OCI-LY3 (cell line): ENCODE results near the gene USP4.

Source experiments
- EZH2phosphoT487 ChIP-seq: fragments of 200-600 bp; shearing (Covaris generic); IDR thresholded peaks from 2 replicates; pipeline ENCODE4 v1.6.1; 2018; ENCODE audit warnings: antibody characterized with exemption, mixed run types, low read depth
- TF ChIP-seq, protein P1 (sequence below): fragments of 200-600, 300-600 bp; sonication (generic); IDR thresholded peaks from 2 replicates; pipeline ENCODE4 v1.5.1; 2014; ENCODE audit warnings: antibody characterized with exemption, low read length, low read depth

DNA sequence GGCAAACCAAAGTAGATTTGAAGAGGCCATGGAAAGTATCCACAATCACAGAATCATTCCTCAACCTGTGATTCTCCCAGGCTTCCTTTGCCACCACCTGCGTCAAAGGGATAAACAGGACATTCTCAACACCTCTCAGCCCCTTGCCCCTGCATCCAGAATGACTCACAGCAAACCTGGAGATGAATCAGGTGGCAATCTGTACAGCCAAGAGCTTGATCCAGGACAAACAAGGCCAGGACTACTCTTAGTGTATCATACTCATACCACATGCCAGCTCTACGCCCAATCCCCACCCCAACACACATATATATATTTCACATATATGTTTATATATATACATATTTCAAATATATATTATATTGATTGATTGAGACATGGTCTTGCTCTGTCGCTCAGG lies 39.3 kb downstream of the USP4 start:
- TF ChIP-seq, protein P1, sequence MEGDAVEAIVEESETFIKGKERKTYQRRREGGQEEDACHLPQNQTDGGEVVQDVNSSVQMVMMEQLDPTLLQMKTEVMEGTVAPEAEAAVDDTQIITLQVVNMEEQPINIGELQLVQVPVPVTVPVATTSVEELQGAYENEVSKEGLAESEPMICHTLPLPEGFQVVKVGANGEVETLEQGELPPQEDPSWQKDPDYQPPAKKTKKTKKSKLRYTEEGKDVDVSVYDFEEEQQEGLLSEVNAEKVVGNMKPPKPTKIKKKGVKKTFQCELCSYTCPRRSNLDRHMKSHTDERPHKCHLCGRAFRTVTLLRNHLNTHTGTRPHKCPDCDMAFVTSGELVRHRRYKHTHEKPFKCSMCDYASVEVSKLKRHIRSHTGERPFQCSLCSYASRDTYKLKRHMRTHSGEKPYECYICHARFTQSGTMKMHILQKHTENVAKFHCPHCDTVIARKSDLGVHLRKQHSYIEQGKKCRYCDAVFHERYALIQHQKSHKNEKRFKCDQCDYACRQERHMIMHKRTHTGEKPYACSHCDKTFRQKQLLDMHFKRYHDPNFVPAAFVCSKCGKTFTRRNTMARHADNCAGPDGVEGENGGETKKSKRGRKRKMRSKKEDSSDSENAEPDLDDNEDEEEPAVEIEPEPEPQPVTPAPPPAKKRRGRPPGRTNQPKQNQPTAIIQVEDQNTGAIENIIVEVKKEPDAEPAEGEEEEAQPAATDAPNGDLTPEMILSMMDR, result no peak
- no peak for TF ChIP-seq EZH2phosphoT487
